HG03108 (cell line): ENCODE data around the gene RIN3.

ENCODE experiments used
- ATAC-seq: cut with Tn5 transposase; IDR thresholded peaks from one replicate; pipeline ENCODE4 v1.9.1; 2021; ENCODE audit warnings: moderate library complexity; ENCODE audit not compliant: unreplicated experiment

RIN3 gene, protein sequence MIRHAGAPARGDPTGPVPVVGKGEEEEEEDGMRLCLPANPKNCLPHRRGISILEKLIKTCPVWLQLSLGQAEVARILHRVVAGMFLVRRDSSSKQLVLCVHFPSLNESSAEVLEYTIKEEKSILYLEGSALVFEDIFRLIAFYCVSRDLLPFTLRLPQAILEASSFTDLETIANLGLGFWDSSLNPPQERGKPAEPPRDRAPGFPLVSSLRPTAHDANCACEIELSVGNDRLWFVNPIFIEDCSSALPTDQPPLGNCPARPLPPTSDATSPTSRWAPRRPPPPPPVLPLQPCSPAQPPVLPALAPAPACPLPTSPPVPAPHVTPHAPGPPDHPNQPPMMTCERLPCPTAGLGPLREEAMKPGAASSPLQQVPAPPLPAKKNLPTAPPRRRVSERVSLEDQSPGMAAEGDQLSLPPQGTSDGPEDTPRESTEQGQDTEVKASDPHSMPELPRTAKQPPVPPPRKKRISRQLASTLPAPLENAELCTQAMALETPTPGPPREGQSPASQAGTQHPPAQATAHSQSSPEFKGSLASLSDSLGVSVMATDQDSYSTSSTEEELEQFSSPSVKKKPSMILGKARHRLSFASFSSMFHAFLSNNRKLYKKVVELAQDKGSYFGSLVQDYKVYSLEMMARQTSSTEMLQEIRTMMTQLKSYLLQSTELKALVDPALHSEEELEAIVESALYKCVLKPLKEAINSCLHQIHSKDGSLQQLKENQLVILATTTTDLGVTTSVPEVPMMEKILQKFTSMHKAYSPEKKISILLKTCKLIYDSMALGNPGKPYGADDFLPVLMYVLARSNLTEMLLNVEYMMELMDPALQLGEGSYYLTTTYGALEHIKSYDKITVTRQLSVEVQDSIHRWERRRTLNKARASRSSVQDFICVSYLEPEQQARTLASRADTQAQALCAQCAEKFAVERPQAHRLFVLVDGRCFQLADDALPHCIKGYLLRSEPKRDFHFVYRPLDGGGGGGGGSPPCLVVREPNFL

DNA sequence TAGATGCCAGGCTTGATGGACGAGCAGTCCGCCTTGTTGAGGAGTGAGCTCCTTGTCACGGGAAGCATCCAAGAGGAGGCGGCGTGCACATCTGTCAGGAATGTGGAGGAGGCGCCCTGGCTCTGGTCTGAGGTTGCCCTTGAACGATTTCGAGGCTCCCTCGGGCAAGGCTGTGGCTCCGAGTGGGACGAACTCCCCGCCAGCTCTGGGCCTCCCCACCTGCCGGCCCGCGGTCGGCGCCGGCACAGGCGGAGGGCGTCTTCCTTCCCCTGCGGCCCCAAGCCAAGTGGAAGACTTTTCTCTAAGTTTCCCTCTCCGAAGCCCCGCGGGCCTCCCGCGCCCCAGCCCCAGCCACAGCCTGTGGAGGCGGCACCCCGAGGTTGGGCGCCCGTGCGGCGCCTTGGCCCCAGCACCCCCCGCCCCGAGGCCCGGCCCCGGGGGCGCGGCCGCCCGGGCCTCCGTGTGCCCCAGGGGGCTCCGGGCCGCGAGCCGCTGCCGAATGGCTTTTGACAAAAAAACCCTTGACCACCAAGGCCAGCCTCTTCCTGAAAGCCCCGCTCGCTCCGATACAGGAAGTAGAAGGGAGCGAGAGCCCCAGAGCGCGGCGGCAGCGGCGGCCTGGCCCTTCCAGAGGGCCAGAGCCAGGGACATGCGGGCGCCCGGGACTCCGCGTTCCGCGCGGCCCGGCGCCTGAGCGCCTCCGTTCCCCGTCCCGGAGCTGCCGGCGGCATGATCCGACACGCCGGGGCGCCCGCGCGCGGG, at the start of gene RIN3:
TSS of gene RIN3 (plus strand) at position 578 of the 762 bp plus-strand sequence. CDS start at position 730, 152 bp downstream.
- ATAC-seq, result peak; percentile 60

DNA sequence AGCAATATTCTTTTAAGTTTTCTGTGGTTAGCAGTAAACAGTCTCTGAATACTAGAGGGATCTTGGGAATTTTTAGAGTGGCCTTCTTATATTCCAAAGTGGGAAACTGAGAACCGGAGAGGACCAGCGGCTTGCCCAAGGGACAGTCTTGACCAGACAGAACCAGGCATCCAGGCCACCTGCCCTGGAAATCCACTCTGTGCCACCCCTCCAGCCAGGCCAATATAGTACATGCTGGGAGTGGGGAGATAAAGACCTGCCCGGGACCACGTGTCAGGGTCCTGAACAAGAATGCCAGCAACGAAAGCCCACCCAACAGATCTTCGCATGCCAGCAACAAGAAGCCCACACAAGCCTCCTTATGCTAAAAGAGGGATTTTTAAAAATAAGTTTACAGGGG, 49.4 kb upstream of the RIN3 start:
- ATAC-seq, result no peak

- no peak for ATAC-seq
Observed at GRCh38 chr14:92464716-92465115, 48.9 kb upstream of the RIN3 start.

- ATAC-seq, result no peak
Observed at GRCh38 chr14:92465353-92466055, 48.1 kb upstream of the RIN3 start.

- no peak for ATAC-seq
Observed at GRCh38 chr14:92466059-92466458, 47.5 kb upstream of the RIN3 start.

GRCh38 chr14:92469515-92469914, 44.1 kb upstream of the RIN3 start:
- ATAC-seq, result no peak

DNA sequence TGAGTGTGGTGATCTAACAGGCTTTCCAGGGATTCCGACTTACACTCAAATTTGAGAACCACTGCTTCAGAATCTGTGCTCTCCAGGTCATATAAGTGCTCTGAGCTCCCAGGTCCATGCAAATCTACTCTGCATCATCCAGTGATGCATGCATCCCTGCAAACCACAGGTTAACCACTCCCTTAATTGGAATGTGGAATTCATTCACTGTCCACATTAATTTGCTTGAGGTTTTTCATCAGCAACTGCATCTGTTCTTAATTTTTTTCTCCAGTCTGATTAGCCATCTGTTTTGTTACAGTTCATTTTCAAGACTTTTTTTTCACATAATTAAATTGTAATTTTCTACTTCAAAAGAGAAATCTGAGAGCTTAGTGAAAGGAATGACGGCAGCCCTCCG, 43.4 kb upstream of the RIN3 start:
- no peak for ATAC-seq

GRCh38 chr14:92470811-92471210, 42.8 kb upstream of the RIN3 start:
- ATAC-seq, result no peak

- ATAC-seq, result no peak
Observed at GRCh38 chr14:92471919-92472318, 41.7 kb upstream of the RIN3 start.

DNA sequence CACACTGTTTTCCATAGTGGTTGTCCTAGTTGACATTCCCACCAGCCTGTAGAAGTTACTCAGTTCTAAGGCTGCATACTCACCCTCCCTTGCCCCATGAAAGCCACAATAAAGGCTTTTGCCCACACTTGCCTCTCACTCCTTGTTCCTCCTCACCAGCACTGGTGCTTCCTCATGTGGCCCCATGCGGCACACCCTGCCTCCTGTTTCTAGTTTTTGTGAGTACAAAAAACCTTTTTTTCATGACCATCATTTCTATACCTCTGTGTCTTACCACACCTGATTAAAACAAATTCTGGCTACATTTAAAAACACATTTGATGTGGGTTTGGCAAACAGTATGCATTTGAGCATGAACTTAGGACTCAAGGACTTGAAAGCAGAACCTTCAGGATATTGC, 40.7 kb upstream of the RIN3 start:
- no peak for ATAC-seq

DNA sequence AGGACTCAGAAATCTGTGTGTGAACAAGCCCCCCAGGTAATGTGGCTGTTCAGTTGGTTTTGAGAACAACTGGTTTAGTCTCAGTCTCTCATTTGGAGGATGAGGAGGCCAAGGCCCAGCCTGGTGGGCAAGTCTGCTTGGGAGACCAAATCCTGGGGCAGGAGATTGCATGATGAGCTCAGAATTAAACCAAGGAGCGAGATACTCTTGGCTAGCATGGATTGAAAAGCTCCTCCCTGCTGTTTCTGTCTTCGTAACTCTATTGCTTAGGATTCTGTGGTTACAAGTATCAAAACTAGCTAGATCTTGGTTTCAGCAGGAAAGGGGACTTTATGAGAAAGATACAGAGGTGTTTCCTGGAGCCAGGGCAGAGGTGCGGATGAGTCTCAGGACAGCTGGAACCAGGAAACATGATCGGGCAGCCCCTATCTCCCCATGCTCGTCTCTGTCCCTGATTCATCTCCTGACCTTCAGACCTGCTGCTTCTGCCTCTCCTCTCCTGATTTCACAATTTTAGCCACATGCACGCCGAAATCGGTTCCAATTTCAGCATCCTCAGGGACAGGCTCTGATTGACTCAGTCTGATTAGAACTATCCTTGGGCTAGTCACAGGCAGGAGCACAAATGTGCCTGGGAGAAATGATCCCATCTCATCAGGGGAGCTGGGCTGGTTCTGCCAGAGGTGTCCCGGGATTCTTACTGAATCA, 40.2 kb upstream of the RIN3 start:
- no peak for ATAC-seq

- no peak for ATAC-seq
Observed at GRCh38 chr14:92473969-92474535, 39.5 kb upstream of the RIN3 start.

GRCh38 chr14:92475037-92475436, 38.5 kb upstream of the RIN3 start:
- no peak for ATAC-seq

DNA sequence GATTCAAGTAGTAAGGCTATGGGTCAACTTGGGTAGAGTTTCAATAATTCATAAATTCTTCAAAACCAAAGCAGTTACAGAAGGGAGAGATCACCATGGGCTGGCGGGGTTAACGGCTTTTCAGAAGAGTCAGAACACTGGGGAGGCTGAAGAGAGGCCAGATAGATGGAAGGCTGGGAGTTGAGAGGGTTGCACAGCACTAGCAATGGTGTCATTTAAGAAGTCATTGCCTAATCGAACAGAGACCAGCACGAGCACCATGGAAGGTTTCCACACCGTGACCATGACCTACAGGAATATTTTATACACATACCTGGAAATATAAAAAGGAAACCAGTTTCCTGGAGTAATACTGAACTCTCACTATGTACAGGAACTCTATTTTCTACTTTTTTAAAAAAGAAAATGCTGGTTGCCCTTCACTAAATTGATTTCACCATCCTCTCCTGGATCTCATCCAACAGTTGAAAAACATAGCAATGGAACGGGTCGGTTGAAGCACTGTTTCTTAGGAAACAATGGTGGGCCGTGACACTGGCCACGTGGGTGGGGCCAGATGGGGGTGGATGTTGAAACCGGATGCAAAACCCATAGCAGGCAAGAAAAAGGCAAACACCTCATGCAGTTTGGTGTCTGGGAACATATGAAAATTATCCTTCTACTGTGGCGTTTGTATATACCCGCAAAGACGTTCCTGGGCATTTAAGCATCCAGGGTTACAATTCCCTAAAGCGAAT, 38.0 kb upstream of the RIN3 start:
- no peak for ATAC-seq

DNA sequence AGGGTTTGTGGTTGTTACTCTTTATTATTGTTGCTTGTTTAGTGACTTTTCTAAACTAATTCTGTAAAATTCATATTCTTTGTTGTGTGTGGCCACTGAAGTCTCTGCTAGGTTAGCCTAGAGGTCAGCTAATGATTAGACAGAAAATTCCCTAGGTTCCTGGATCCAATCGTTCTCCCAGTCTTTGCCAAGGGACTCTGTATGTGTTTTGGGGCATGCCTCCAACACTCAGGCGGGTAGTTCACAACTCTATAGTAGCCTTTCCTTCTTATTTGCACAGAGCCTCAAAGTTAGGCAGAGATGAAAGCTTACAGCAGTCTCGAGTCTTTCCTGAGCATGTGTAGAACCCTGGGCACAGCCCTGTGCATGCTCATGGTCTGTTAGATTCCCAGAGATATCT, 32.7 kb upstream of the RIN3 start:
- no peak for ATAC-seq

DNA sequence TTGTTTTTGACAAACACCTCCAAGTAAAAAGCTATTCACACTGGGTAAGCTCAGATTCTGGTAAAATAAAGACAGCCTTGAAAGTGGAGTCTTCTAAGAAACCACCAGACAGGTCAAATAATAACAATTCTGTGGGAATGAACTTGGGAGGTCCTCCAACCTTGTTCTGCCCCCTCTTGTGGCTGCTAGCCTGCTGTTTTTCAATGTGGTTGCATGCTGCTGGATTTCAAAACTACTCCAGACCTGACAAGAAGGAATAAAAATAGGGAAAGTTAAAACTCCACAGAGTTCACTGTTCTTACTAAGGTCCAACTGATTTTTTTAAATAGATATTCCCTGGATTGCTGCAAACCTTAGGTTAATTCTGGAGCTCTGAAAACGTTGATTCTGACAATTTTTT, 32.2 kb upstream of the RIN3 start:
- ATAC-seq, result no peak

DNA sequence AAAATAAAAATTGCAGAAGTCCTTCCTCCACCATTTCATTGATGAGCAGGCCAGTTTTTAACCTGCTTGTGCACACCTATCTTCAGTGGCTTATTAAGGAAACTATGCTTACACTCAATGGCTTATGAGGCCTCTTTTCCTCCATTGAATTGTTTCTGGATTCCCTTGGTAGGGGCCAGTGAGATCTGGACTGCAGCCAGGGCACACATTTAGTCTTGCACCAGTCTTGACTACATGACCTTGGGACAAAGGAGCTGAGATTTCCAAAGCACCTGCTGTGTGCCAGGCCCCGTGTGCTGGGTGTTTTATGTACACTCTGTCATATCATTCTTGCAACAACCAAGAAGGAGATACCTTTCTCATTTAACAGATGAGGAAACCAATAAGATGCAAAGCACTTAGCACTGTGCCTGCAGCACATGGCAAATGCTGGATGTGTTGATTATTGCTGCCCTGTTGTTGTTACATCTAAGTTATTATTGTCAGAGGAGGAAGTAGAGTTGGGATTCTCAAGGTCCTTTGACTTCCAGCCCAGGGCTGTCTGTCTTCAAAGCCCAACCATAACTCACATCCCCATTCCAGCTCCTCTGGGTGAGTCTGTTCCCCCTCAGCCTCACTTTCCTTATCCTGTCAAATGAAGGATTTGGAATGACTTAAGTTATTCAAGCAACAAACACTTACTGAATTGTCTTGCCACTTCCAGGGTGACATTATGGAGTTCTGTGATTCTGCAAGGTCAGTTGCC, 31.6 kb upstream of the RIN3 start:
- no peak for ATAC-seq
